Posterior vena cava (tissue), 2 donors: ENCODE results near the gene ZNF710. TPM values are rescaled to one million over a fixed set of nuclear protein-coding genes. Genes with fewer than 3 reads are reported as not detected.

Source experiments
- DNase-seq: peaks from one replicate; pipeline ENCODE4 v3.0.0-alpha.2; 2020; ENCODE audit warnings: low spot score
- intact Hi-C, 2 donors: fragments of 100-400 bp; cut with DNase I; formaldehyde crosslinking; loops; one replicate each; pipeline versions ENCODE4 v1.14.1 to v1.14.2; 2022 to 2023
- total RNA-seq, 2 donors: library from RNA; stranded (reverse); fragmentation: NEBNext Ultra II Directional; extraction: Animal tissue kit (Norgen Biotek cat#: 25700); gene quantifications; one replicate each; pipeline ENCODE4 v1.2.1, GENCODE V29; 2021
- donor health status: DM: yes; HTN: yes; CAD: no.
- donor health status: DM: yes; HTN: yes; CAD: no.

Gene ZNF710
- total RNA-seq, 2 donors from 2014 or later: 11.6 to 13.3 TPM

GRCh38 chr15:90011705-90012104 is 10.6 kb downstream of the ZNF710 start:
- intact Hi-C loops: no loop called here
- DNase-seq: no peak

GRCh38 chr15:90013503-90013937 is 12.4 kb downstream of the ZNF710 start:
- DNase-seq: no peak
- intact Hi-C loops: no loop called here

- intact Hi-C loops: no loop called here
- DNase-seq: no peak
Observed at GRCh38 chr15:90015294-90015693, 14.2 kb downstream of the ZNF710 start.

- intact Hi-C loops: no loop called here
Observed at GRCh38 chr15:90015749-90016148, 14.6 kb downstream of the ZNF710 start.

GRCh38 chr15:90016721-90017120 is 15.6 kb downstream of the ZNF710 start:
- intact Hi-C loops: no loop called here
- DNase-seq: peak; percentile 62

More at GRCh38 chr15:90015749-90016148, 14.6 kb downstream of the ZNF710 start:
- peak; percentile 18 for DNase-seq

- DNase-seq: peak; percentile 57
Observed at GRCh38 chr15:90018216-90018831, 17.2 kb downstream of the ZNF710 start.

GRCh38 chr15:90019611-90020010 is 18.5 kb downstream of the ZNF710 start:
- DNase-seq: peak; percentile 59
- intact Hi-C loops: no loop called here

More at GRCh38 chr15:90018216-90018831, 17.2 kb downstream of the ZNF710 start:
- intact Hi-C loops: no loop called here

GRCh38 chr15:90020021-90020735 is 19.1 kb downstream of the ZNF710 start:
- peak; percentile 80 for DNase-seq
- intact Hi-C loops: no loop called here

GRCh38 chr15:90020936-90021507 is 19.9 kb downstream of the ZNF710 start:
- DNase-seq: peak; percentile 12
- intact Hi-C loops: loop anchor here in 1 of 2 donors (1.0 kb wide), 1 partner anchor 8 kb away; no protein-coding TSS in a partner anchor

- intact Hi-C loops: no loop called here
- DNase-seq: peak; percentile 13
Observed at GRCh38 chr15:90022345-90022744, 21.2 kb downstream of the ZNF710 start.

GRCh38 chr15:90022905-90023700 is 22.0 kb downstream of the ZNF710 start:
- DNase-seq: peak; percentile 17
- intact Hi-C loops: no loop called here

GRCh38 chr15:90024406-90024805 is 23.3 kb downstream of the ZNF710 start:
- DNase-seq: peak; percentile 38
- intact Hi-C loops: no loop called here

- intact Hi-C loops: no loop called here
- DNase-seq: no peak
Observed at GRCh38 chr15:90025489-90026033, 24.4 kb downstream of the ZNF710 start.

GRCh38 chr15:90028376-90028944 is 27.3 kb downstream of the ZNF710 start:
- DNase-seq: peak; percentile 8
- intact Hi-C loops: no loop called here

GRCh38 chr15:90029024-90029423 is 27.9 kb downstream of the ZNF710 start:
- intact Hi-C loops: loop anchor here in 1 of 2 donors (1.0 kb wide), 1 partner anchor 8 kb away; no protein-coding TSS in a partner anchor
- DNase-seq: no peak

GRCh38 chr15:90030376-90030775 is 29.3 kb downstream of the ZNF710 start:
- DNase-seq: peak; percentile 57
- intact Hi-C loops: no loop called here

- DNase-seq: peak; percentile 67
- intact Hi-C loops: no loop called here
Observed at GRCh38 chr15:90031231-90031791, 30.2 kb downstream of the ZNF710 start.

- DNase-seq: peak; percentile 9
- intact Hi-C loops: no loop called here
Observed at GRCh38 chr15:90033006-90033405, 31.9 kb downstream of the ZNF710 start.

GRCh38 chr15:90033448-90033847 is 32.3 kb downstream of the ZNF710 start:
- intact Hi-C loops: no loop called here
- DNase-seq: peak; percentile 48
